Pancreas (tissue), 10 donors: ENCODE results near the gene FCGBP. TPM values are rescaled to one million over a fixed set of nuclear protein-coding genes. Genes with fewer than 3 reads are reported as not detected.

Source experiments
- ATAC-seq, 4 donors: fragments of 200-7000 bp; cut with Tn5 transposase; one replicate each; pipeline versions ENCODE4 v1.8.0 to v1.9.1; 2020; ENCODE audit warnings: mild to moderate bottlenecking in 4 of 4, moderate library complexity in 4 of 4
- DNase-seq, 6 donors: peaks; one replicate each; pipeline ENCODE4 v3.0.0-alpha.2; 2020
- FAIRE-seq: peaks from 2 replicates; lab custom pipeline; 2012; peaks lifted over from hg19 to GRCh38; lab: Jason Lieb, UNC
- H3K27ac ChIP-seq, 4 donors: fragments of 200-600 bp; sonication (generic); 1 replicate in 3 of 4; 2 replicates in 1 of 4; pipeline versions ENCODE4 v1.5.0 to v1.8.0; 2020
- H3K27me3 ChIP-seq, 4 donors: fragments of 200-600 bp; one replicate each; pipeline ENCODE4 v1.8.0; 2021
- H3K36me3 ChIP-seq, 3 donors: fragments of 200-600 bp; sonication (generic) in 1 of 3; one replicate each; pipeline versions ENCODE4 v1.5.0 to v1.8.0; 2020 to 2021
- H3K4me1 ChIP-seq, 3 donors: fragments of 200-600 bp; one replicate each; pipeline ENCODE4 v1.8.0; 2021
- H3K4me3 ChIP-seq, 4 donors: fragments of 200-600 bp; sonication (generic) in 2 of 4; one replicate each; pipeline versions ENCODE4 v1.5.0 to v1.8.0; 2020 to 2021
- H3K9me3 ChIP-seq, 4 donors: fragments of 200-600 bp; one replicate each; pipeline ENCODE4 v1.8.0; 2021
- CTCF ChIP-seq, 4 donors: fragments of 200-600 bp; sonication (generic) in 3 of 4; IDR thresholded peaks; one replicate each; pipeline versions ENCODE4 v1.5.0 to v1.8.0; 2021; ENCODE audit warnings: antibody characterized with exemption in 4 of 4
- WGBS, 2 donors: extraction: QIAGEN DNeasy Blood & Tissue Kit; methylation state at CpG; one replicate each; pipeline ENCODE4 v1.1.7; 2013; 5-methylcytosine and 5-hydroxymethylcytosine counted together
- intact Hi-C, 3 donors: fragments of 100-400 bp; cut with DNase I; formaldehyde crosslinking; loops; one replicate each; pipeline versions ENCODE4 v1.11.1 to v1.14.2; 2022
- polyA plus RNA-seq, 2 donors: library from polyadenylated mRNA; stranded (reverse); fragments of 200-250 nt; gene quantifications; one replicate each; pipeline ENCODE4 v1.2.3, GENCODE V29; 2013
- total RNA-seq, 6 donors: library from RNA; stranded (reverse); fragmentation: NEBNext Ultra II Directional in 4 of 6; extraction: Animal tissue kit (Norgen Biotek cat#: 25700) in 4 of 6; gene quantifications; one replicate each; pipeline versions ENCODE4 v1.2.1 to v1.2.4, GENCODE V29; 2021 to 2023
- donor health status: healthy with polysubstance abuse.
- donor health status: DM: no; HTN: no; CAD: no; lungs with moderate emphysema.
- donor health status: DM: no; HTN: no; CAD: no.
- donor health status: control.
- donor health status: control.
- donor health status: Bipolar disorder and iron deficiency.
- donor health status: DM: yes; HTN: yes; CAD: no.
- donor health status: DM: no; HTN: no; CAD: no.
- donor health status: DM: no; HTN: no; CAD: no.
- donor health status: DM: yes; HTN: yes; CAD: no.

Gene FCGBP
- total and polyA plus RNA-seq, 8 donors = 1.4 to 118 (median 23.6) TPM

DNA sequence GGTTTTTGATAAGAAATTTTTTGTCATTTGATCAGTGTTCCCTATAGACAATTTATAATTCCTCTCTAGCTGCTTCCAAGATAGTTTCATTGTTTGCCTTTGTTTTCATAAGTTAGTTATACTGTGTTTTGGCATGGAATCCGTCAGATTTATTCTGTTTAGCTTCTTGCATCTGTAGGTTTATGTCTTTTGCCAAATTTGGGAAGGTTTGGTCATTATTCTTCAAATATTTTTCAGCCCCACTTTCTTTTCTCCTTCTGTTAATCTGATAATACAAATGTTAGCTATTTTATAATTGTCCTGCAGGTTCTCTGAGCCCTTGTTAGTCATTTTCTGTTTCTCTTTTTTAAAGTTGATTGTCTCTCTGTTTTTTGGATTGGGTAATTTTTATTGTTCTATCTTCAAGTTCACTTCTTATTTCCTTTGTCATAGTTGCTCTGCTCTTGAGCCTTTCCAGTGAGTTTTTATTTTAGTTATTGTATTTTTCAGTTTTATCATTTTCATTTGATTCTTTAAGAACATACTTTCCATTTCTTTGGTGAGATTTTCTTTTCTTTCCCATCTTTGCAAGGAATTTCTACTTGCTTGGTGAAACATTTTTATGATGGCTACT lies 5.9 kb upstream of the FCGBP start:
- H3K27ac ChIP-seq = no peak overlapping the region
- no peaks in the 10 kb centered on the region for H3K9me3 ChIP-seq
- no peaks in the 10 kb centered on the region for H3K36me3 ChIP-seq
- H3K4me1 ChIP-seq = peaks cover 9 to 19% (median 16%) of the 10 kb centered on the region in 3 donors
- ATAC-seq (no peak), FAIRE-seq (no peak), DNase-seq (no peak)
- H3K27me3 ChIP-seq = no peaks in the 10 kb centered on the region
- WGBS, 2 donors = 75 to 97% methylated on average over 1 of the region's 1 CpG
- H3K4me3 ChIP-seq = no peak overlapping the region
- no peak for TF ChIP-seq CTCF (IDR thresholded peaks at IDR 0.05)
- intact Hi-C loops = no loop called here

DNA sequence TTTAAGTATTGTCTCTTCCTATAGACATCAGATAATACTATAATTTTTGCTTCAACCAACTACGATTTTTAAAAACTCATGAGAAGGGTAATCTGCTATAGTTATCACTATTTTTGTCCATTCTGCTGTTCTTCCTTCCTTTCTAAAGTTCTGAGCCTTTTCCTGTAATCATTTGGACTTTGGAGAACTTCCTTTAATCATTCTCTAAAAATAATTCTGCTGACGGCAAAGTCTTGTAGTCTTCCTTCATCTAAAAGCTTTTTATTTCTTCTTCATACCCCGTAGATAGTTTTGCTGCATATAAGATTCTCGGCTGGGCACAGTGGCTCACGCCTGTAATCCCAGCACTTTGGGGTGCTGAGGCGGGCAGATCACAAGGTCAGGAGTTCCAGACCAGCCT lies 5.1 kb upstream of the FCGBP start:
- FAIRE-seq = no peak
- H3K4me3 ChIP-seq = no peak overlapping the region
- ATAC-seq = no peak
- 84 to 90% methylated on average over 6 of the region's 6 CpGs for WGBS, 2 donors
- no peaks in the 10 kb centered on the region for H3K9me3 ChIP-seq
- no peaks in the 10 kb centered on the region for H3K27me3 ChIP-seq
- intact Hi-C loops = no loop called here
- no peak overlapping the region for H3K27ac ChIP-seq
- TF ChIP-seq CTCF (IDR thresholded peaks at IDR 0.05) = no peak
- peaks cover 3 to 12% (median 10%) of the 10 kb centered on the region in 3 donors for H3K4me1 ChIP-seq
- no peaks in the 10 kb centered on the region for H3K36me3 ChIP-seq
- DNase-seq = no peak

DNA sequence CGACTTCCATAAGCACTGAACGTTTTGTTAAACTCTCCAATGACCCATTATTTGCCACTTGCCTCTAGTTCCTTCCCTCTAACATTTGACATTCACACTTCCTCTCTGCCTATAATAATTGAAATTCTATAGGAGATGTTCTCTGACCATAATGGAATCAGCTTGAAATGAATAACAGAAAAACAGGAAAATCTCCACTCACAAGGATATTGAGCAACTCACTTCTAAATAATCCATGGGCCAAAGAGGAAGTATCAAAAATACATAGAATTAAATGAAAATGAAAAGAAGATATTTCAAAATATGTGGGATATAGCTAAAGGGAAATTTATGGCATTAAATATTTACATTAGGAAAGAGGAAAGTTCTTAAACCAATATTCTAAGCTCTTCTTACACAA lies 3.4 kb upstream of the FCGBP start:
- no peaks in the 10 kb centered on the region for H3K27me3 ChIP-seq
- ATAC-seq = no peak

GRCh38 chr19:39937094-39937720 lies 2.8 kb upstream of the FCGBP start:
- intact Hi-C loops = no loop called here
- no peak overlapping the region for H3K4me3 ChIP-seq
- 76 to 89% methylated on average over 5 of the region's 5 CpGs for WGBS, 2 donors
- no peaks in the 10 kb centered on the region for H3K27me3 ChIP-seq
- H3K27ac ChIP-seq = no peak overlapping the region
- no peak for TF ChIP-seq CTCF (IDR thresholded peaks at IDR 0.05)
- H3K4me1 ChIP-seq = peaks cover 0 to 3% (median 2%) of the 10 kb centered on the region in 3 donors
- H3K9me3 ChIP-seq = no peaks in the 10 kb centered on the region
- ATAC-seq (no peak), FAIRE-seq (no peak), DNase-seq (no peak)
- no peaks in the 10 kb centered on the region for H3K36me3 ChIP-seq

More for the DNA sequence above, 3.4 kb upstream of the FCGBP start:
- FAIRE-seq (no peak), DNase-seq (no peak)
- intact Hi-C loops = no loop called here
- Histone ChIP-seq H3K4me3 (no peak overlapping the region), H3K9me3 (no peaks in the 10 kb centered on the region), H3K4me1 (peaks cover 0 to 3% (median 2%) of the 10 kb centered on the region in 3 donors), H3K36me3 (no peaks in the 10 kb centered on the region), H3K27ac (no peak overlapping the region)
- 42 to 53% methylated on average over 2 of the region's 2 CpGs for WGBS, 2 donors
- no peak for TF ChIP-seq CTCF (IDR thresholded peaks at IDR 0.05)

DNA sequence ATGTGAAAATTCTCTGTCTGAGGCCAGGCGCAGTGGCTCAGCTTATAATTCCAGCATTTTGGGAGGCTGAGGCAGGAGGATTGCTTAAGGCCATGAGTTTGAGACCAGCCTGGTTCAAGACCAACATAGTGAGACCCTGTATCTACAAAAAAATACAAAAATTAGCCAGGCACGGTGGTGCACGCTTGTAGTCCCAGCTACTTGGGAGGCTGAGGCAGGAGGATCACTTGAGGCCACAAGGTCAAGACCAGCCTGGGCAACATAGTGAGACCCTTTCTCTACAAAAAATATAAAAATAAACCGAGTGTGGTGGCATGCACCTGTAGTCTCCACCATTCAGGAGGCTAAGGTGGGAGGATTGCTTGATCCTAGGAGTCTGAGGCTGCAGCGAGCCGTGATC lies 2.2 kb upstream of the FCGBP start:
- H3K4me1 ChIP-seq = peaks cover 0 to 3% (median 0%) of the 10 kb centered on the region in 3 donors
- no peak overlapping the region for H3K27ac ChIP-seq
- DNase-seq = no peak
- intact Hi-C loops = no loop called here
- 89 to 95% methylated on average over 6 of the region's 6 CpGs for WGBS, 2 donors
- no peaks in the 10 kb centered on the region for H3K9me3 ChIP-seq
- FAIRE-seq = no peak
- no peaks in the 10 kb centered on the region for H3K27me3 ChIP-seq
- TF ChIP-seq CTCF (IDR thresholded peaks at IDR 0.05) = no peak
- no peaks in the 10 kb centered on the region for H3K36me3 ChIP-seq
- H3K4me3 ChIP-seq = no peak overlapping the region
- no peak for ATAC-seq
